K562 (cell line): ENCODE results near the gene LMBR1.

ENCODE experiments used
- CBX2 ChIP-seq: fragments of 200-600 bp; sonication (generic); IDR thresholded peaks from one replicate; pipeline ENCODE4 v1.6.1; 2012; ENCODE audit warnings: mild to moderate bottlenecking, low read length, inconsistent platforms; ENCODE audit not compliant: insufficient read depth, poor library complexity, severe bottlenecking
- EZH2 ChIP-seq: IDR thresholded peaks from 2 replicates; pipeline ENCODE4 v1.6.1; 2012; ENCODE audit warnings: low read depth, mild to moderate bottlenecking, inconsistent platforms, low read length, borderline replicate concordance
- MED1 ChIP-seq: sonication (generic); formaldehyde crosslinking; IDR thresholded peaks from 2 replicates; pipeline ENCODE4 v1.8.1; 2023; ENCODE audit warnings: missing genetic modification reagents, borderline replicate concordance
- RAD21 ChIP-seq, 2 experiments: fragments of 250-450 bp in 1 of 2; fragments of 450-650 bp in 1 of 2; sonication (Bioruptor Pico) in 1 of 2; formaldehyde crosslinking in 1 of 2; IDR thresholded peaks in 1 of 2; conservative IDR thresholded peaks in 1 of 2; 2 replicates each; pipeline versions ENCODE4 v1.4.0 to v1.8.0; 2020 to 2022; ENCODE audit warnings: mild to moderate bottlenecking in 2 of 2, moderate library complexity in 1 of 2
- RCOR1 ChIP-seq, 2 experiments: IDR thresholded peaks; 2 replicates each; pipeline ENCODE4 v1.6.1; 2012; ENCODE audit warnings: low read depth in 2 of 2, low read length in 2 of 2, borderline replicate concordance in 1 of 2, improper control_type of control experiment in 1 of 2

DNA sequence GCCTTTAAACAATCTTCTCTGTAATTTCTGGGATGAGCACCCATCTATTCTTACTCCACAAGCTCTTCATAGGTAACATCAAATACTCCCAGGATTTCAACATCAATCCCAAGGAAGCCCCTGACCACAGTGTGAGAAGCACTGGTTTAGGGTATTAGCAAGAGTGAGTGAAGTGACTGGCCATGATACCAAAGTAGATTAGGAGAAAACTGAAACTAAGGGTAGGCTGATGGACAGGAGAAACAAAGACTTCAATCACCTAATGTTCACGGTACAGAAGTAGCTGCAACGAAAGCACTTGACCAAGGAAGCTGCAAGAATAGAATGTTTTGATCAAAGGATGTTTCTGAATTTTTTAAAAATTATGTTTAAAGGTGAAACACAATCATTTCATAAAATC is 49.8 kb downstream of the LMBR1 start:
- TF ChIP-seq RCOR1 (IDR thresholded peaks at IDR 0.05; ENCODE audit: borderline replicate concordance in 1 of 2, low read depth in 2 of 2, low read length in 2 of 2) (no peak), EZH2 (no peak), CBX2 (no peak), RAD21 (CRISPR knock-in tag; conservative IDR thresholded peaks at IDR 0.05 in 1 of 2, IDR thresholded peaks at IDR 0.05 in 1 of 2) (no peak), MED1 (CRISPR knock-in tag) (no peak)
